Measurements from ENCODE around the gene FAM20A. TPM values are rescaled to one million over a fixed set of nuclear protein-coding genes. Genes with fewer than 3 reads are reported as not detected.
"Not testable (repeated sequence)": the region's sequence is repeated elsewhere in the genome, so short reads cannot be mapped to it uniquely, and the experiment has no call there.

FAM20A gene
- total RNA-seq, 1 donor from 2014 or later, result 0.37 TPM

DNA sequence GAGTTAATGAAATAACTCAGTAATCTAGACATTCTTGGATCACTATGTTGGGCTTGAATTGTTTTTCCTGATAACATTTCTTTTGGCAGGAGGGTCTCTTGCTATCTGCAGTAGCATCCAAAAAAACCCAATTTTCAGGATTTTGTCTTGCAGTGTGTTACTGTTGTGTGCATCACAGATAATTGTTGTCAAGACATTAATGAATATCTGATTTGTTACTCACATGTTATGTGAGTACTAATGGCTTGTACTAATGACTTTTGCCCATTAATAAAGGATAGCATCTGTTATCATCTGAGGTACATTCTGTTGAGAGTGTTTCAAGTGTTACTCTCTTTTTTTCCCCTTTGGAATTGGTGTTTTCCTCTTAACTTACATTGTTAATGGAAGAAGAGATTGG lies 78.9 kb downstream of the FAM20A start:
- H3K27ac Mint-ChIP-seq (ENCODE audit: unreplicated experiment), result peak overlapping the region; percentile 28
- H3K4me1 Mint-ChIP-seq (ENCODE audit: low read depth, unreplicated experiment), result no peaks in the 10 kb centered on the region
- peaks cover 14% of the 10 kb centered on the region for H3K36me3 Mint-ChIP-seq (ENCODE audit: unreplicated experiment)
- H3K4me3 Mint-ChIP-seq (ENCODE audit: unreplicated experiment), result no peak overlapping the region
- TF ChIP-seq, protein P1, sequence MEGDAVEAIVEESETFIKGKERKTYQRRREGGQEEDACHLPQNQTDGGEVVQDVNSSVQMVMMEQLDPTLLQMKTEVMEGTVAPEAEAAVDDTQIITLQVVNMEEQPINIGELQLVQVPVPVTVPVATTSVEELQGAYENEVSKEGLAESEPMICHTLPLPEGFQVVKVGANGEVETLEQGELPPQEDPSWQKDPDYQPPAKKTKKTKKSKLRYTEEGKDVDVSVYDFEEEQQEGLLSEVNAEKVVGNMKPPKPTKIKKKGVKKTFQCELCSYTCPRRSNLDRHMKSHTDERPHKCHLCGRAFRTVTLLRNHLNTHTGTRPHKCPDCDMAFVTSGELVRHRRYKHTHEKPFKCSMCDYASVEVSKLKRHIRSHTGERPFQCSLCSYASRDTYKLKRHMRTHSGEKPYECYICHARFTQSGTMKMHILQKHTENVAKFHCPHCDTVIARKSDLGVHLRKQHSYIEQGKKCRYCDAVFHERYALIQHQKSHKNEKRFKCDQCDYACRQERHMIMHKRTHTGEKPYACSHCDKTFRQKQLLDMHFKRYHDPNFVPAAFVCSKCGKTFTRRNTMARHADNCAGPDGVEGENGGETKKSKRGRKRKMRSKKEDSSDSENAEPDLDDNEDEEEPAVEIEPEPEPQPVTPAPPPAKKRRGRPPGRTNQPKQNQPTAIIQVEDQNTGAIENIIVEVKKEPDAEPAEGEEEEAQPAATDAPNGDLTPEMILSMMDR (IDR thresholded peaks at IDR 0.05; ENCODE audit: partially characterized antibody, unreplicated experiment), result no peak
- no peaks in the 10 kb centered on the region for H3K9me3 Mint-ChIP-seq (ENCODE audit: unreplicated experiment)
- no peaks in the 10 kb centered on the region for H3K27me3 Mint-ChIP-seq (ENCODE audit: unreplicated experiment)
- DNase-seq, result no peak

DNA sequence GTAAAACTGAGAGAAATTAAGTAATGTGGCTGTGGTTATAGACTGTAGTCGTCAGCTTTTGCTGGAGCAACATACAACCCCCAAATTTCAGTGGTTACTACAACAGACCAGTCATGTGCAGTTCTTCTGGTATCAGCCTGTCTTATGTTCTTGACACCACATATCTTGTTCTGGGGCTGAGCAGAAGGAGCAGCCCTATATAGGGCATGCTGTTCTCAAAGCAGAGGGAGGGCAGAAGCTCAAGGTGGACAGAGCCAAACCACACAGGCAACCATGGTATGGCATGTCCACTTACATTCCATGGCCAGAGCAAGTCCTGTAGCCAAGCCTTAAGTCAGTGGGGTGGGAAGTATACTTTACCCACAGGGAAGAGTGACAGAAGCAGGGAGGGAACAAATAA lies 81.3 kb downstream of the FAM20A start:
- TF ChIP-seq, protein P1 (IDR thresholded peaks at IDR 0.05; ENCODE audit: partially characterized antibody, unreplicated experiment), result no peak
- H3K4me3 Mint-ChIP-seq (ENCODE audit: unreplicated experiment), result no peak overlapping the region
- peaks cover 11% of the 10 kb centered on the region for H3K4me1 Mint-ChIP-seq (ENCODE audit: low read depth, unreplicated experiment)
- DNase-seq, result no peak
- no peaks in the 10 kb centered on the region for H3K27me3 Mint-ChIP-seq (ENCODE audit: unreplicated experiment)
- no peak overlapping the region for H3K27ac Mint-ChIP-seq (ENCODE audit: unreplicated experiment)
- peaks cover 22% of the 10 kb centered on the region for H3K36me3 Mint-ChIP-seq (ENCODE audit: unreplicated experiment)
- no peaks in the 10 kb centered on the region for H3K9me3 Mint-ChIP-seq (ENCODE audit: unreplicated experiment)

DNA sequence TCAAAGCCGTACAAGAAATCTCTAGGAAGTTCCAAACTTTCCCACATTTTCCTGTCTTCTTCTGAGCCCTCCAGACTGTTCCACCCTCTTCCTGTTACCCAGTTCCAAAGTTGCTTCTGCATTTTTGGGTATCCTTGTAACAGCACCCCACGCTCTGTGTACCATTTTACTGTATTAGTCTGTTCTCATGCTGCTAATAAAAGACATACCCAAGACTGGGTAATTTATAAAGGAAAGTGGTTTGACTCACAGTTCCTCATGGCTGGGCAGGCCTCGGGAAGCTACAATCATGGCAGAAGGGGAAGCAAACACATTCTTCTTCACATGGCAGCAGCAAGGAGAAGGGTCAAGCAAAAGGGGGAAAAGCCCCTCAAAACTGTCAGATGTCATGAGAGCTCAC lies 82.1 kb downstream of the FAM20A start:
- not testable (repeated sequence) for DNase-seq; H3K4me3 Mint-ChIP-seq (ENCODE audit: unreplicated experiment); H3K27ac Mint-ChIP-seq (ENCODE audit: unreplicated experiment); H3K9me3 Mint-ChIP-seq (ENCODE audit: unreplicated experiment); H3K27me3 Mint-ChIP-seq (ENCODE audit: unreplicated experiment)
- peaks cover 22% of the 10 kb centered on the region for H3K36me3 Mint-ChIP-seq (ENCODE audit: unreplicated experiment)
- H3K4me1 Mint-ChIP-seq (ENCODE audit: low read depth, unreplicated experiment), result peaks cover 15% of the 10 kb centered on the region

DNA sequence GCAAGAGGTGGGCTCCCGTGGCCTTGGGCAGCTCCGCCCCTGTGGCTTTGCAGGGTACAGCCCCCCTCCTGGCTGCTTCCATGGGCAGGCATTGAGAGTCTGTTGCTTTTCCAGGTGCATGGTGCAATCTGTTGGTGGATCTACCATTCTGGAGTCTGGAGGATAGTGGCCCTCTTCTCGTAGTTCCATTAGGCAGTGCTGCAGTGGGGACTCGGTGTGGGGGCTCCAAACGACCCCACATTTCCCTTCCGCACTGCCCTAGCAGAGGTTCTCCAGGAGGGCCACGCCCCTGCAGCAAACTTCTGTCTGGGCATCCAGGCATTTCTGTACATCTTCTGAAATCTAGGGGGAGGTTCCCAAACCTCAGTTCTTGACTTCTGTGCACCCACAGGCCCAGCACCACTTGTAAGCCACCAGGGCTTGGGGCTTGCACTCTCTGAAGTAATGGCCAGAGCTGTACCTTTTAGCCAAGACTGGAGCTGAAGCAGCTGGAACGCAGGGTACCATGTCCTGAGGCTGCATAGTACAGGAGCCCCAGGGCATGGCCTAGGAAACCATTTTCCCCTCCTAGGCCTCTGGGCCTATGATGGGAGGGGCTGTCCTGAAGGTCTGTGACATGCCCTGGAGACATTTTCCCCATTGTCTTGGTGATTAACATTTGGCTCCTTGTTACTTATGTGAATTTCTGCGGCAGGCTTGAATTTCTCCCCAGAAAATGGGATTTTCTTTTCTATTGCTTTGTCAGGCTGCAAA lies 82.9 kb downstream of the FAM20A start:
- Mint-ChIP-seq H3K9me3 (ENCODE audit: unreplicated experiment) (peaks cover under 1% of the 10 kb centered on the region), H3K36me3 (ENCODE audit: unreplicated experiment) (peaks cover 22% of the 10 kb centered on the region), H3K4me3 (ENCODE audit: unreplicated experiment) (no peak overlapping the region), H3K4me1 (ENCODE audit: low read depth, unreplicated experiment) (peaks cover 19% of the 10 kb centered on the region), H3K27ac (ENCODE audit: unreplicated experiment) (no peak overlapping the region), H3K27me3 (ENCODE audit: unreplicated experiment) (peaks cover 2% of the 10 kb centered on the region)
- DNase-seq, result no peak
- TF ChIP-seq, protein P1 (IDR thresholded peaks at IDR 0.05; ENCODE audit: partially characterized antibody, unreplicated experiment), result no peak

DNA sequence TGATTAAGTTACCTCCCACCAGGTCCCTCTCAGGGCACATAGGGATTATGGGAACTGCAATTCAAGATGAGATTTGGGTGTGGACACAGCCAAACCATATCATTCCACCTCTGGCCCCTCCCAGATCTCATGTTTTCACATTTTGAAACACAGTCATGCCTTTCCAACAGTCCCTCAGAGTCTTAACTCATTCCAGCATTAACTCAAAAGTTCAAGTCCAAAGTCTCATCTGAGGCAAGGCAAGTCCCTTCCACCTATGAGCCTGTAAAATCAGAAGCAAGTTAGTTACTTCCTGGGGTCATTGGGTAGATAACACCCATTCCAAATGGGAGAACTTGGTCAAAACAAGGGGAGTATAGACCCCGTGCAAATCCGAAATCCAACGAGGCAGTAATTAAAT lies 83.6 kb downstream of the FAM20A start:
- H3K4me3 Mint-ChIP-seq (ENCODE audit: unreplicated experiment); H3K9me3 Mint-ChIP-seq (ENCODE audit: unreplicated experiment); H3K27ac Mint-ChIP-seq (ENCODE audit: unreplicated experiment); DNase-seq; H3K27me3 Mint-ChIP-seq (ENCODE audit: unreplicated experiment): not testable (repeated sequence)
- H3K36me3 Mint-ChIP-seq (ENCODE audit: unreplicated experiment), result peaks cover 22% of the 10 kb centered on the region
- H3K4me1 Mint-ChIP-seq (ENCODE audit: low read depth, unreplicated experiment), result peaks cover 19% of the 10 kb centered on the region

DNA sequence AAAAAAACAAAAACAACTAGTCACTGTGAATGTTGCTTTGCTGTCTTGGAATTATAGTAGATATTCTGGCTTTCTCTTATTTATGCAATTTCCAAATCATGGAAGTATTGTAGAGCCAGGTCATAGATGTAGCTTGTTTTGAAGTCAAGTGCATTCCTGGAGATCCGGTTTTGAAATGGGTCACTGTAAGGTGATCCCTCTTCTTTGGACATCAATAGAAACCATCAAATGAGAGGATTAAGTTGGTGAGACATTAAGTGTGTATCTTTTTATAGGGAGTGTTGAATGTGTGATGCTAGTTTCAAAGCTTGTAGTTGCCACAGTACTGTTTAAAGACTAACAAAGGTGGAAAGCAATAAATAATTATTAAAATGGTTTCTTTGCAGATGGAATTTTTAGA lies 84.4 kb downstream of the FAM20A start:
- Mint-ChIP-seq H3K27me3 (ENCODE audit: unreplicated experiment) (peaks cover 12% of the 10 kb centered on the region), H3K4me3 (ENCODE audit: unreplicated experiment) (no peak overlapping the region), H3K36me3 (ENCODE audit: unreplicated experiment) (peaks cover 22% of the 10 kb centered on the region), H3K9me3 (ENCODE audit: unreplicated experiment) (peaks cover 11% of the 10 kb centered on the region), H3K4me1 (ENCODE audit: low read depth, unreplicated experiment) (peaks cover 19% of the 10 kb centered on the region), H3K27ac (ENCODE audit: unreplicated experiment) (no peak overlapping the region)
- TF ChIP-seq, protein P1 (IDR thresholded peaks at IDR 0.05; ENCODE audit: partially characterized antibody, unreplicated experiment), result no peak
- no peak for DNase-seq

Measured in glutamatergic neuron (in vitro differentiated cells).